Right atrium auricular region (tissue), 2 donors: ENCODE measurements around the gene TCHP. TPM values are rescaled to one million over a fixed set of nuclear protein-coding genes. Genes with fewer than 3 reads are reported as not detected.
A peak's percentile ranks its signal among the peaks of the same experiment; 100 is the strongest.

Experiments
- DNase-seq: peaks from one replicate; pipeline ENCODE4 v3.0.0-alpha.2; 2019; ENCODE audit warnings: low spot score
- H3K27ac ChIP-seq, 2 donors: fragments of 200-600 bp; sonication (generic); 1 replicate in 1 of 2; 2 replicates in 1 of 2; pipeline ENCODE4 v1.5.1; 2016 to 2019
- H3K27me3 ChIP-seq, 2 donors: fragments of 200-600 bp; sonication (generic); one replicate each; pipeline versions ENCODE4 v1.5.1 to v1.6.0; 2017 to 2019
- H3K36me3 ChIP-seq: fragments of 200-600 bp; sonication (generic); one replicate; pipeline ENCODE4 v1.5.1; 2016
- H3K4me1 ChIP-seq, 2 donors: fragments of 200-600 bp; sonication (generic); one replicate each; pipeline versions ENCODE4 v1.5.1 to v1.6.0; 2017 to 2019
- H3K4me3 ChIP-seq, 2 donors: fragments of 200-600 bp; sonication (generic); 1 replicate in 1 of 2; 2 replicates in 1 of 2; pipeline ENCODE4 v1.5.1; 2017 to 2019; ENCODE audit warnings: mild to moderate bottlenecking in 1 of 2, moderate library complexity in 1 of 2
- H3K9me3 ChIP-seq, 2 donors: fragments of 200-600 bp; sonication (generic); one replicate each; pipeline ENCODE4 v1.5.1; 2019
- total RNA-seq, 2 donors: library from RNA; depleted of rRNA; stranded (reverse); fragments of >200 nt; gene quantifications; one replicate each; pipeline ENCODE4 v1.1.0, GENCODE V29; 2016
- TF ChIP-seq, protein P1 (sequence below), 2 donors: fragments of 200-600 bp; sonication (generic); IDR thresholded peaks; one replicate each; pipeline ENCODE4 v1.5.1; 2019; ENCODE audit warnings: antibody characterized with exemption in 2 of 2

Gene TCHP
- total RNA-seq, 2 donors from 2014 or later = 6.4 to 9.4 TPM

DNA sequence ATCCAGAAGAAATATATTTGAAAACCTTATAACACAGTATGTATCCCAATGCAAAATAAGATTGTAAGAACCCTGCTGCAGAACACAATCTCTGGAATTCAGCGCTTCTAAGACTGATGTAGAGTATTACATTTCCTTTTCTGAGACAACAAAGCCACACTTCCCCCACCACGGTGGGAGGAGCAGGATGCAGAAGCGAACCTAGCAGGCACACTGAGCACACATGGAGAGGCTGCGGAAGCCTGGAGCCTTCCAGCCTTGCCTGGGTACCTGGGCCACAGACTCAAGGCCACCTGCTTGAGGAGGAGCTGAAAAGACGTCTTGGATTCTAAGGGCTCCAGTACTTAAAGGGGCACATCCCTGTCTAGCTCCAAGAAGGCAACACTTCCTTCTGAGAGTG lies 46.4 kb downstream of the TCHP start:
- TF ChIP-seq, protein P1, sequence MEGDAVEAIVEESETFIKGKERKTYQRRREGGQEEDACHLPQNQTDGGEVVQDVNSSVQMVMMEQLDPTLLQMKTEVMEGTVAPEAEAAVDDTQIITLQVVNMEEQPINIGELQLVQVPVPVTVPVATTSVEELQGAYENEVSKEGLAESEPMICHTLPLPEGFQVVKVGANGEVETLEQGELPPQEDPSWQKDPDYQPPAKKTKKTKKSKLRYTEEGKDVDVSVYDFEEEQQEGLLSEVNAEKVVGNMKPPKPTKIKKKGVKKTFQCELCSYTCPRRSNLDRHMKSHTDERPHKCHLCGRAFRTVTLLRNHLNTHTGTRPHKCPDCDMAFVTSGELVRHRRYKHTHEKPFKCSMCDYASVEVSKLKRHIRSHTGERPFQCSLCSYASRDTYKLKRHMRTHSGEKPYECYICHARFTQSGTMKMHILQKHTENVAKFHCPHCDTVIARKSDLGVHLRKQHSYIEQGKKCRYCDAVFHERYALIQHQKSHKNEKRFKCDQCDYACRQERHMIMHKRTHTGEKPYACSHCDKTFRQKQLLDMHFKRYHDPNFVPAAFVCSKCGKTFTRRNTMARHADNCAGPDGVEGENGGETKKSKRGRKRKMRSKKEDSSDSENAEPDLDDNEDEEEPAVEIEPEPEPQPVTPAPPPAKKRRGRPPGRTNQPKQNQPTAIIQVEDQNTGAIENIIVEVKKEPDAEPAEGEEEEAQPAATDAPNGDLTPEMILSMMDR (IDR thresholded peaks at IDR 0.05) = no peak
- Histone ChIP-seq H3K27ac (peak overlapping the region; percentile 75 to 89), H3K4me1 (peaks cover 0 to 71% of the 10 kb centered on the region in 2 donors), H3K36me3 (peaks cover 30% of the 10 kb centered on the region), H3K4me3 (no peak overlapping the region), H3K9me3 (no peaks in the 10 kb centered on the region), H3K27me3 (no peaks in the 10 kb centered on the region)
- DNase-seq = no peak

DNA sequence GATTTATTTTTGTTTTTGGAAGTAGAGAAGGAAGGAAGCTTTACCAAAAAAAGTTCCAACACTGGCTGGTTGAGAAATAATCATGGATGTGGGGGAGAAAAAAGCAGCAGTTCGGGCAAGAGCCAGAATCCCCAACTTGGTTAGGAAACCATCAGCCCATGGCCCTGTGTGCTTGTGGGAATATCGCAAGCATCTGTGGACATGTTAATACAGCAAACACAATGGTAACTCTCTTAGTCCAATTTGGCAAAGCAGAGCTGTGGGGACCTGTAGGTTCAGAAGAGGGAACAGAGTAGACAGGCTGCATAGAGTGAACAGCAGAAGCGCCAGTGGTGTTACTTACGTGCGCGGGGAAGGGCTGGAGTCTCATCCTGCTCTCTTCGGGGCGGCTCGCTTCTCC lies 46.8 kb downstream of the TCHP start:
- no peak overlapping the region for H3K4me3 ChIP-seq
- DNase-seq = no peak
- TF ChIP-seq, protein P1 (IDR thresholded peaks at IDR 0.05) = no peak
- H3K36me3 ChIP-seq = peaks cover 34% of the 10 kb centered on the region
- H3K27me3 ChIP-seq = no peaks in the 10 kb centered on the region
- peak overlapping the region; percentile 75 to 89 for H3K27ac ChIP-seq
- H3K9me3 ChIP-seq = no peaks in the 10 kb centered on the region
- H3K4me1 ChIP-seq = peaks cover 0 to 75% of the 10 kb centered on the region in 2 donors

DNA sequence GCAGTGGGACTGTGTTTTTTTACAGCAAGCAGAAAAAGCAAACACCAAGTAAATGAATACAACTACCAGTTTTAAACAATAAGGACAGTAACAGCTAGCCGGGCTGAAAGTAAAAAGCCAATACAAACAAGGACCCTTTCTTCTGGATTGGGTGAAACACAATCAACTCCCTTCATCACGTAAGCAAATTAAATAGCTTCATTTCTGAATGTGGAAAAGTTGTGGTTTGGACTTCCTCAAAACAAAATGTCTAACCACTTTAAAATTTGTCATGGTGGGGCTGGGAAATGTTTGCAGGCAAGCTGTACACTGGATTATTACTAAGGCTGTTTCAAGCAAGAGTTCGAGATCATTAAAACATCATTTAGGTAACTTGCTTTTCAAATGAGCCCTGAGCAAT lies 47.4 kb downstream of the TCHP start:
- H3K36me3 ChIP-seq = peaks cover 40% of the 10 kb centered on the region
- peak overlapping the region; percentile 75 to 89 for H3K27ac ChIP-seq
- DNase-seq = no peak
- TF ChIP-seq, protein P1 (IDR thresholded peaks at IDR 0.05) = no peak
- H3K4me1 ChIP-seq = peaks cover 0 to 81% of the 10 kb centered on the region in 2 donors
- no peak overlapping the region for H3K4me3 ChIP-seq
- no peaks in the 10 kb centered on the region for H3K9me3 ChIP-seq
- no peaks in the 10 kb centered on the region for H3K27me3 ChIP-seq

DNA sequence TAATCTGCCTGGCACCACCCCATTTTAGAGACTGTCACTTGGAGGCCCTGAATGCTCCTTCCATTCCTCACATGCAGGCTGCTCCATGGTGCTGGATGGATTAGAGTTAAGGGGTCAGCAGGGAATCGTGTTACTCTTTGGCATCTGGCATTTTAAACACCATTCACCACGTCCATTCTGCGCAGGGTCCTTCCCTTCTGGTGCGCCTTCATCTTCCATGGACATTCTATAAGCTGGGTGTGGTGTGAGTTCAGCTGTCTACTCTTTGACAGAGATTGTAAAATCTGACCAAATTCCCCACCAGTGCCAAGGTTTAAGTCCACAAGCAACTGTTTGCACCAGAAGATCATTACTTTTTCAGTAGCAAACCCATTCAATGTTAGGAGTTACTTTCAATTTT lies 48.3 kb downstream of the TCHP start:
- DNase-seq = no peak
- Histone ChIP-seq H3K27me3 (no peaks in the 10 kb centered on the region), H3K36me3 (peaks cover 48% of the 10 kb centered on the region), H3K27ac (peak overlapping the region; percentile 75 to 89), H3K4me1 (peaks cover 0 to 88% of the 10 kb centered on the region in 2 donors), H3K4me3 (no peak overlapping the region), H3K9me3 (no peaks in the 10 kb centered on the region)
- TF ChIP-seq, protein P1 (IDR thresholded peaks at IDR 0.05) = no peak

DNA sequence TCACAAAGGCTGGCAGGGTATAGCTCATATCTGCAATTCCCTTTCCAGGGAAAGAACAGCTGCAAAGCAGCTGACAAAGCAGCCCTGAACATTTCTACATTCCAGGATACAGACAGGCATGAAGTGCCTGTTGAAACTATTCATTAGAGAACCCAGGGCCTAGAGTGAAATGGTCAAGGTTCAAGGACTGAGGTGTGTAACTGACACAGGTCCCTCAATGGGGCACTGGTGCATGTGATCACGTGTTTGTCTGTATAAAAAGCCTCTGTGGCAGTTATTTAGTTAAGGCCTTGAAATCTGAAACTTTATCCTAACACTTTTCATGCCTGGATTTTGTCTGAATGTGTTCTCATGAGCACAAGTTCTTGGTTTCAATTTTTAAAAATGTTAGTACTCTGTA lies 49.0 kb downstream of the TCHP start:
- Histone ChIP-seq H3K4me3 (no peak overlapping the region), H3K27me3 (no peaks in the 10 kb centered on the region), H3K36me3 (peaks cover 49% of the 10 kb centered on the region), H3K4me1 (peaks cover 0 to 88% of the 10 kb centered on the region in 2 donors), H3K27ac (peak overlapping the region; percentile 75 to 89), H3K9me3 (no peaks in the 10 kb centered on the region)
- TF ChIP-seq, protein P1 (IDR thresholded peaks at IDR 0.05) = no peak
- no peak for DNase-seq

DNA sequence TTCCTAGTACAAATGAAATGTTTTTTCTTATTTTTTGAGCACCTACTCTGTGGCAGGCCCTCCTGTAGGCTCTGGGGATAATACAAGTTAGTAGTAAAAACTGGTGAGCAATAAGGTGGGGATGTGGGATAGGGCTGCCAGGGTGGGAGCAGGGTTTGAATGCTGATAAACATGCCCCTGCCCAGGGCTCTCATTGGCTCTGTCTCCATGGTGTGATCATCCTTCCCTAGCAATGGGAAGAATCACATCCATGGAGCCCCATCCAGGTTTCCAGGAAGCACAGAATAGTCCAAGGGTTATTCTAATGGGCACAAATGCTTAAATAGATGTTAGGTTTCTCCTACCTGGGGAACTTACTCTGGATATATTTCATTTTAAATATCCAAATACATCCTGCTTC lies 50.6 kb downstream of the TCHP start:
- Histone ChIP-seq H3K36me3 (peaks cover 63% of the 10 kb centered on the region), H3K4me1 (peaks cover 0 to 73% of the 10 kb centered on the region in 2 donors), H3K4me3 (no peak overlapping the region), H3K27me3 (no peaks in the 10 kb centered on the region), H3K9me3 (no peaks in the 10 kb centered on the region), H3K27ac (peak overlapping the region; percentile 75 to 89)
- TF ChIP-seq, protein P1 (IDR thresholded peaks at IDR 0.05) = no peak
- no peak for DNase-seq
